ENCODE measurements around the gene DYNLT4.
A peak's percentile ranks its signal among the peaks of the same experiment; 100 is the strongest.

The DYNLT4 gene

DNA sequence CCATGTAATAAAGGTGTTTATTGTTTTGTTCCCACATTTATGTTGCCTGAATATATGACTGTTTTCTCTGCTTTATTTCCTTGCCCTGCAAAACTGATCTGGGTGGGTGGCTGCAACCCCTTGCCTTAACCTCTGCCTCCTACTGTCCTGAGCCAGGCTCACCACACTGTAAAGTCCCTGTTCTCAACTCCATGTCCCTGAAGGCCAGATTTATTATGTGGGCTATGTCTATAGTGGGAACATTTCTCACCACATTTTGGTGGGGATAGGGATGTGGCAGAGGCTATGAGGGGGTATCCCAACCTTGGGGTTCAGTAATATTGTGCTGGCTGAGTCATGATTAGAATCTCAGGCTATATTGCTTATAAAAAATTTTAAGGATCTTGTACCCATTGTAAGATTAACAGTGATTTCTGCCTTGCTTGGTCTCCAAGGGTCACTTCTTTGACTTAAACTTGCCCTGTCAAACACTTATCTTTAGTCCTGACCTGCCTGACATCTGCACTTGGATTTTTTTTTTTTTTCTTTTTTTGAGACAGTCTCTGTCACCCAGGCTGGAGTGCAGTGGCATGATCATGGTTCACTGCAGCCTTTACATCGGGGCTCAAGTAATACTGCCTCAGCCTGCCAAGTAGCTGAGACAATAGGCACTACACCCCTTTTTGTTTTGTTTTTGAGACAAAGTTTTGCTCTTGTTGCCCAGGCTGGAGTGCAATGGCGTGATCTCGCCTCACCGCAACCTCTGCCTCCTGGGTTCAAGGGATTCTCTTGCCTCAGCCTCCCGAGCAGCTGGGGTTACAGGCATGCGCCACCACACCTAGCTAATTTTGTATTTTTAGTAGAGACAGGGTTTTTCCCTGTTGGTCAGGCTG is 28.2 kb downstream of the DYNLT4 start:
- H3K4me3 ChIP-seq (ENCODE audit: control insufficient read depth, low read depth, low read length), result no peak overlapping the region

DNA sequence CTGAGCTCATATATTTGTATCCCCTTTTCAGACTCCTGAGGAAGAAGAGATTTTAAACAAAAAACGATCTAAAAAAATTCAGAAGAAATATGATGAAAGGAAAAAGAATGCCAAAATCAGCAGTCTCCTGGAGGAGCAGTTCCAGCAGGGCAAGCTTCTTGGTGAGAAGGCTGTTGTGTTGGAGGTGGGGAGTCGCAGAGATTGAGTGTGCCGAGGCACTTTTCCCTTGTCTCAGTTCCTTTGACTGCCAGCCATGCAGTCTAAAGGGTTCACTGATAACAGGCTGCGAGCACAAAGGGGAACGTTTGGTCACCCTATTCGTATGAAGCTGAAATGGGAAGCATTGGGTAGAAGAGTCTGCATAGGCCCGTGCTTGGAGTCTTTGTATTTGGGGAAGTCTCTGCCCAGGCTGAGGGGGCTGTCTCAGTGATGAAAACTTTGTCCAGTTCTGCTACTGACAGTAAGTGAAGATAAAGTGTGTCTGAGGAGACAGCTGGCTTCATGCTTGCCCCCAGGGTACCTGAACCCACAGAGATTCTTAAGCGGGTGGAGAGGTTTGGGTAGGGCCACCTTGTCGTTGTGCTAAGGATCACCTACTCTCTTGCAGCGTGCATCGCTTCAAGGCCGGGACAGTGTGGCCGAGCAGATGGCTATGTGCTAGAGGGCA is 29.0 kb downstream of the DYNLT4 start:
- TF ChIP-seq, protein P1, sequence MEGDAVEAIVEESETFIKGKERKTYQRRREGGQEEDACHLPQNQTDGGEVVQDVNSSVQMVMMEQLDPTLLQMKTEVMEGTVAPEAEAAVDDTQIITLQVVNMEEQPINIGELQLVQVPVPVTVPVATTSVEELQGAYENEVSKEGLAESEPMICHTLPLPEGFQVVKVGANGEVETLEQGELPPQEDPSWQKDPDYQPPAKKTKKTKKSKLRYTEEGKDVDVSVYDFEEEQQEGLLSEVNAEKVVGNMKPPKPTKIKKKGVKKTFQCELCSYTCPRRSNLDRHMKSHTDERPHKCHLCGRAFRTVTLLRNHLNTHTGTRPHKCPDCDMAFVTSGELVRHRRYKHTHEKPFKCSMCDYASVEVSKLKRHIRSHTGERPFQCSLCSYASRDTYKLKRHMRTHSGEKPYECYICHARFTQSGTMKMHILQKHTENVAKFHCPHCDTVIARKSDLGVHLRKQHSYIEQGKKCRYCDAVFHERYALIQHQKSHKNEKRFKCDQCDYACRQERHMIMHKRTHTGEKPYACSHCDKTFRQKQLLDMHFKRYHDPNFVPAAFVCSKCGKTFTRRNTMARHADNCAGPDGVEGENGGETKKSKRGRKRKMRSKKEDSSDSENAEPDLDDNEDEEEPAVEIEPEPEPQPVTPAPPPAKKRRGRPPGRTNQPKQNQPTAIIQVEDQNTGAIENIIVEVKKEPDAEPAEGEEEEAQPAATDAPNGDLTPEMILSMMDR (IDR thresholded peaks at IDR 0.05; ENCODE audit: control insufficient read depth, insufficient read depth, low read depth, low read length, missing control alignments), result no peak
- no peak for DNase-seq (ENCODE audit: low read depth)
- H3K4me3 ChIP-seq (ENCODE audit: control insufficient read depth, low read depth, low read length), result no peak overlapping the region

More for the DNA sequence above, 28.2 kb downstream of the DYNLT4 start:
- no peak for DNase-seq (ENCODE audit: low read depth)
- TF ChIP-seq, protein P1 (IDR thresholded peaks at IDR 0.05; ENCODE audit: control insufficient read depth, insufficient read depth, low read depth, low read length, missing control alignments), result no peak

GRCh38 chr1:44777547-44777946 is 29.6 kb downstream of the DYNLT4 start:
- peak overlapping the region; percentile 99 for H3K4me3 ChIP-seq (ENCODE audit: control insufficient read depth, low read depth, low read length)
- TF ChIP-seq, protein P1 (IDR thresholded peaks at IDR 0.05; ENCODE audit: control insufficient read depth, insufficient read depth, low read depth, low read length, missing control alignments), result no peak
- no peak for DNase-seq (ENCODE audit: low read depth)

- TF ChIP-seq, protein P1 (IDR thresholded peaks at IDR 0.05; ENCODE audit: control insufficient read depth, insufficient read depth, low read depth, low read length, missing control alignments), result no peak
- DNase-seq (ENCODE audit: low read depth), result no peak
- H3K4me3 ChIP-seq (ENCODE audit: control insufficient read depth, low read depth, low read length), result peak overlapping the region; percentile 99
Measured at GRCh38 chr1:44776730-44777068, 30.5 kb downstream of the DYNLT4 start.

- DNase-seq (ENCODE audit: low read depth), result no peak
Measured at GRCh38 chr1:44775930-44776729, 31.0 kb downstream of the DYNLT4 start.

More at GRCh38 chr1:44775930-44776729, 31.0 kb downstream of the DYNLT4 start:
- TF ChIP-seq, protein P1 (IDR thresholded peaks at IDR 0.05; ENCODE audit: control insufficient read depth, insufficient read depth, low read depth, low read length, missing control alignments), result no peak
- peak overlapping the region; percentile 99 for H3K4me3 ChIP-seq (ENCODE audit: control insufficient read depth, low read depth, low read length)
